HG02571 (cell line): ENCODE measurements around the gene PDE10A.

Experiments
- ATAC-seq: cut with Tn5 transposase; IDR thresholded peaks from one replicate; pipeline ENCODE4 v1.9.1; 2021; ENCODE audit warnings: mild to moderate bottlenecking, moderate library complexity; ENCODE audit not compliant: unreplicated experiment

PDE10A gene

GRCh38 chr6:165678904-165679303, 15.9 kb upstream of the PDE10A start:
- ATAC-seq, result no peak

GRCh38 chr6:165678429-165678828, 15.4 kb upstream of the PDE10A start:
- no peak for ATAC-seq

DNA sequence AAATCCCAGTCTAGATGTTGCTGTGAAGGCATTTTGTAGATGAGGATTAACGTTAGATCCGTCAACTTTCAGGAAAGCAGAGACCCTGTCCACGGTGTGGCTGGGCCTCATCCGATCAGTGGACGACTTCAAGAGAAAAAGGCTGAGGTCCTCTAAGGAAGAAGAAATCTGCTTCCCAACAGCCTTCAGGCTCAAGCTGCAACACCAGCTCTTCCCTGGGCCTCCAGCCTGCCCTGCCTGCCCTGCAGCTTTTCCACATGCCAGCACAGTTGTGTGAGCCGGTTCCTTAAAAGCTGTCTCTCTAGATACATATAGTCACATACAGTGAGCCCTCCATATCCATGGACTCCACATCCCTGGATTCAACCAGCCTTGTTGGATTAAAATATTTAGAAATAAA, 14.1 kb upstream of the PDE10A start:
- no peak for ATAC-seq

DNA sequence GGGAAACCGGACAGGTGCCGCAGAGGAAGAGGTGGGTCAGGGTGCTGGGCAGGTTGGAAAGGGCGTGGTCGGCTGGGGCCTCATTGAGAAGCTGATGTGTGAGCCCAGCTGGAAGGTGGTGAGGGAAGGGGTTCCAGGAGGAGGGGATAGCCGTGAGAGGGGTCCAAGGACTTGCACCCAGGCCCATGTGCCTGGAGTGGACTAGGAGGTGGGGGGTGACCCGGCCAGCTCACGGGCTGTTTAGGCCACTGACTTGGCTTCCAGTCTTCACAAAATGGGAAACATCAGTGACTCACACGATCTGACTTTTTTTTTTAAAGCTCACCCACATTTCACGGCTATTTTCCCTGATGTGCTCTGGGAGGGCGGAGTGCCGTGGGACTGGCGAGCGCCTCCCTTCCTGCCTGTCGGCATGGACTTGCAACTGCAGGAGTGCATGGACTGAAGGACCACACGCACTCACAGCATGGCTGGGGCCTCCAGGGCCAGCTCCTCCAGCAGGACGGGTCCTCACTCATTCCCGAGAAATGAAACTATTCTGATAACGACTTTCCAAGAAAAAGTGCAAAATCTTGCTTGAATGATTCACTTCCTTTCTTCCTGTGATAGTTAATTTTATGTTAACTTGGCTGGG, 13.5 kb upstream of the PDE10A start:
- ATAC-seq, result no peak

DNA sequence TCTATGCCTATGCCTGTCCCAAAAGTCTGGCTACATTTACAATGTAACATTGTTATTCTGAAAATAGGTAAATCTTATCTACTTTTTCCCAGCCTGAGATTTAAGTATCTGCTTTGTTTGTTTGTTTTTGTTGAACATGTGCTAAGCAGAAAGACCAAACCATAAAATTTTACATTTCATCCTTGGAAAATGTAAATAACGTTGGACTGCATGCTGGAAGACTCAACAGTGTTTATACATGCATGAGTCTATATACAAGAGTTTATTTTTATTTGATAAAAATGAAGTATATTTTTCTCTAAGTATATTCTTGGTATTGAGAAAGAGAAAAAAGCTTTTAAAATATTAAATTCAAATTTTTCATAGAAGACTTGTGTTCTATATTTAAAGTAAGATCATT, 12.1 kb upstream of the PDE10A start:
- ATAC-seq, result no peak

DNA sequence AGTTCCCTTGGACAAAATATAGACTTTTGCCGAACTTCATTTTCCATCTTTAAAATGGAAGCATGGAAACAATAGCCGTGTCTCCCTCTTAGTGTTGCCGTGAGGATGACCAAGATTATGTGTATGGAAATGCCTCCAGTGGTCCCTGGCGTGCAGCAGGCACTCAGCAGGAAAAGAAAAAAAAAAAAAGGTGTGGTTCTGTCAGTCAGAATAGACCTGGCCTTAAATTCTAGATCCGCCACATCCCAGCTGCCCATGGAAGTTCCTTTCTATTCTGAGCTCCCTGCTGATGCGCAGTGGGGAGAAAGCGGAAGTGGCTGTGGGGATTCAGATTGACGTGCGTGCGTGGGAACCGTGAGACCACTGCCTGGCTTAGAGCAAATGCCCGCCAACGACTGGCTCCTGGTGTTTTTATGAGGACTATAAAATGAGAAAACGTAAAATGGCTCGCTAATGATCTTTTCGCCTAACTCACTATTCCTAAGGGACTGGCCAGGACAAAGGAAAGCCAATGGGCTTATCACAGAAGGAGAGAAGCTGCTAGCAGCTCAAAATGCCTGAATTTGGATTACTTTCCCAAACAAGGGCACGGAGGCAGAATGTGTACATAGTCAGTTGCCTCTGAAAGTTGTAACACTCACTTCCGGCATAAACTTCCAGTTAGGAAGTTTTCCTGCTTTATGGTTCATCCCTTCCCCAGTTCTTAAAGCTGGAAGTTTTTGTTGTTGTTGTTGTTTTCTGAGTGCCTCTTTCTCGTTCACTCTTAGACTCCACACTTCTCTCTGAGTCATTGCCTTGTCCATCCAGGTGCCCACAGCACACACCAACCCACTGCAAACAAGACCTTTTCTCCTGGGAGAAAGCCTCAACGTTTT, 11.4 kb upstream of the PDE10A start:
- no peak for ATAC-seq

- ATAC-seq, result no peak
Measured at GRCh38 chr6:165671222-165671768, 8.3 kb upstream of the PDE10A start.

DNA sequence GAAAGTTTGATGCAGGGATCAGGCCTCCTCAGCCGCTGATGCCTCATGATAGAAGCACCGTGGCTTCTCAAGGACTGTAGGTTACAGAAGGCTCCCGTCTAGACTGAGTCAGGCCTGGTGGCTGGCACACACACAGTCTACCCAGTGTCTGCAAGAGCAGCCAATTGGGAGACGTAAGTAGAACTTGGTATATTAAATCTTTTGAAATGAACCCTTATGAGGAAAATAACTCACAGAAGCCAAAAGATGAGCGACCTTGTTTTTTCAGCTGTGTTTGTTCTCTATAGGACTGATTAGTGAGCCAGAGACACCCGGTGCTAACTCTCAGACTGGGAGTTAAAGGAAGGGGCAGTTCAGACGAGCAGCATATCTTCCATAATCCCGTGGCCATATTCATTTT, 5.9 kb upstream of the PDE10A start:
- ATAC-seq, result no peak

- no peak for ATAC-seq
Measured at GRCh38 chr6:165665384-165665672, 2.3 kb upstream of the PDE10A start.

- ATAC-seq, result no peak
Measured at GRCh38 chr6:165664559-165665383, 1.7 kb upstream of the PDE10A start.

DNA sequence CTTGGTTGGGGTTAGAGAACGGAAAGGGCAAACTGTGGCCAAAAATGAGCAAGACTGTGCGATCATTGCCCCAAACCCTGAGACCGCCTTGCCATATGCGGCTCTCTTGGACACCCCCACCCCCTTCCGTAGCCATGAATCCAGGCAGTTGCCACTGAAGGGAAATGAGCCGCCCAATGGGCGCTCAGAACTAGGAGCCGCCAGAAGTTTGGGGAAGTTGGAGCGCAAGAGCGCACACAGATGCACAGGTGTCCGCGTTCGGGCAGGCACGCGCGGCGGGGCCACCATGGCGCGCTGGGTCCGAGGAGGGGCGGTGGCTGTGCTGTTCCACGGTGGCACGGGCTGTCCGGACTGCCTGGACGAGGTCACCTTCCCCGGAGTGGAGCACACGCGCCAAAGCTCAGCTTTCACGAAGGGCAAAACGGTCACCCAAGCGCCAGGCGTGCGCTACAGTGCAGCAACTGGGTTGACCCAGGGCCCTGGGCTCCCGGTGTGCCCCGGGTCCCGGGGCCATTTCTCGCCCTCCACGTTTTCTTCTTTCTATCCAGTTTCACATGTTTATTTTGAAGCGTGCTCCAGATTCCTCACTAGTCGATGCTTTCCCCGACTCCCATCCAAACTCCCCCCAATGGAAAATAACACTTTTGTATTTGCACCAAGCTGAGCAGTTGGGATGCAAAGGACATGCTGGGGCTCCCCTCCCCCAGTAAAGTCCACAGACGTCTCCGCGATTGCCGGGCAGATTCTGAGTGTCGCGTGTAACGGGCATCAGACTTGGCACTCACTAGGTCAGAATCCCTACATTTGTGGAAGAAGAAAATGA, 906 bp upstream of the PDE10A start:
- no peak for ATAC-seq

DNA sequence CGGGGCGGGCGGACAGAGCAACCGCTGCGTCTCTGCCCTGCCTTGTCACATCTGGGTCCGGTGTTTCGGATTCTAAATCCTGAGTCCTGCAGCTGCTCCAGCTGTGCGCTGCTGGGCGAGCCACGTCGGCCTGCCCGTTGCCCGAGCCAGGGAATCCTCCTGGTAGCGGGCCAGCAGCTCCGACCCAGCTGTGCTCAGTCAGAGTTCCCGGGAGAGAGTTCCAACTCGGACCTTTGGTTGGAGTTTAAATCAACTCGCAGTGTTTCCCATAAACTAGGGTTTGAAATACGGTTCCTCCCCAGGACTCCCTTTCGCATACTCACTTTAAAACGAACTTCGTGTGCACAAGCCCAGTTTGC, 315 bp upstream of the PDE10A start:
- no peak for ATAC-seq

GRCh38 chr6:165662041-165662748, 846 bp downstream of the PDE10A start:
- ATAC-seq, result no peak

DNA sequence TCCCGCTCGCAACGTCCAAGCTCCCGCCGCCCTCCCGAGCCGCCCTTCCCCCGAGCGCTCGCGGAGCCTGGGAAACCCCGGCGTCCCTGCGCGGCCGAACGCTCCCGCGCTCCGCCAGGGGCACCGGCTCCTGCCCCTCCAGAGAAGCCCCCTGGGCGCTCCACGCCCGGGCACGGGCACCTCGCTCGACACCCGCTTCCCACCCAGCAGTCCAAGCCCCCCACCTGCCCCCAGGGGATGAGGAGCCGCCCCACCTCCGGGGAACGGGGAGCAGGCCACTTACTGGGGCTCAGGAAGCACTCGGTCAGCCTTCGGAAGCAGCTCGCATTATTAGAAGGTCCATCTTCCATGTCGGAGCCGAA, 1.4 kb downstream of the PDE10A start:
- ATAC-seq, result no peak

- ATAC-seq, result no peak
Measured at GRCh38 chr6:165660857-165661663, 2.0 kb downstream of the PDE10A start.

GRCh38 chr6:165659945-165660856, 2.8 kb downstream of the PDE10A start:
- no peak for ATAC-seq

DNA sequence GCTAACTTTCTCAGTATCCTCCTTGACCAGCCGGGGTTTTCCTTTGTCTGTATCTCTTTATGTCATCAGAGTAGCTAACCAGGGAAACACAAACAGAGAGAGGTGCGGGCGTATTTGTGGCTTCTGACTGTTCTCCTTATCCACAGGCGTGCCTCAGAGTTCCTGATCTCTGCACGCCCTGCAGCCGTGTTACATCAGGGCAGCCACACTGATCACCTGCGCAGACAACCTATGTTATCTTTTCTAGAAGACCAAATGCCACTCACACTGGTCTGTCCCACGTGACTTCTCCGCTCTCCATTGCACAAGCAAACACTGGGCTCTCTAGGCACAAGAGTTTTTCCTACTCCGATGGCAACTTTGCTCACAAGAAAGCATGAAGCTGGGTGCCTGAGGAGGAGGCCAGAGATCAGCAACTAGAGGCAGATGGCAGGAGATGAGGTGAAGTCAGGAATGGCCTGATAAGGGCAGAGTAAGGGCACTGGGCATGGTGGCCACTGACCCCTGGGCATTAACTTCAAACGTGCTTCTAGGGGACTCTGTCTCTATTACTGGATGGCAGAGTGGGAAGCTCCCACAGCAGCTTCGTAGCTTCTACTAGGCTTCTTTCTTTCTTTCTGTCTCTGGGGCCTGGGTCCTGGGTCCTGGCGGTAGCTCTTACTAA, 4.5 kb downstream of the PDE10A start:
- no peak for ATAC-seq

- no peak for ATAC-seq
Measured at GRCh38 chr6:165657325-165657680, 5.7 kb downstream of the PDE10A start.
